Activated naive CD4-positive, alpha-beta T cell treated with anti-CD3 and anti-CD28 coated beads for 36 hours (primary cell): ENCODE data around the gene ACD. TPM values are rescaled to one million over a fixed set of nuclear protein-coding genes. Genes with fewer than 3 reads are reported as not detected.

Experiments
- CTCF ChIA-PET: fragments of 350-600 bp; sonication (Branson Sonifier 250); formaldehyde crosslinking; loops from one replicate; lab custom pipeline; 2021; ENCODE audit warnings: antibody characterized with exemption; lab: Charles Lee
- DNase-seq: peaks from one replicate; pipeline ENCODE4 v3.0.0-alpha.2; 2020
- H3K27ac Mint-ChIP-seq: one replicate; pipeline ENCODE4 v1.8.0; 2021; ENCODE audit warnings: mild to moderate bottlenecking, mixed read lengths
- H3K27me3 Mint-ChIP-seq: one replicate; pipeline ENCODE4 v1.8.0; 2021; ENCODE audit warnings: low read depth, mixed read lengths
- H3K36me3 Mint-ChIP-seq: one replicate; pipeline ENCODE4 v1.8.0; 2021; ENCODE audit warnings: low read depth, mixed read lengths
- H3K4me1 Mint-ChIP-seq: one replicate; pipeline ENCODE4 v1.8.0; 2021; ENCODE audit warnings: low read depth, mixed read lengths
- H3K4me3 Mint-ChIP-seq: one replicate; pipeline ENCODE4 v1.8.0; 2021; ENCODE audit warnings: mild to moderate bottlenecking, moderate library complexity, mixed read lengths
- H3K9me3 Mint-ChIP-seq: one replicate; pipeline ENCODE4 v1.8.0; 2021; ENCODE audit warnings: mixed read lengths
- intact Hi-C: fragments of 100-400 bp; cut with micrococcal nuclease; formaldehyde crosslinking; loops from one replicate; pipeline ENCODE4 v1.15.1; 2023
- total RNA-seq, 2 experiments: library from RNA; stranded (reverse); gene quantifications; one replicate each; pipeline ENCODE4 v1.2.3, GENCODE V29; 2021

Gene ACD
- total RNA-seq, 2 experiments from 2014 or later: 49.2 to 54.9 TPM

GRCh38 chr16:67632415-67633172, 27.5 kb downstream of the ACD start:
- H3K27me3 Mint-ChIP-seq: no peaks in the 10 kb centered on the region
- H3K4me3 Mint-ChIP-seq: no peak overlapping the region
- CTCF ChIA-PET: interaction anchor here (0.5 to 1.8 kb wide), 4 partner anchors 85 to 124 kb away, joined by 3 to 8 read pairs (median 4); no protein-coding TSS in a partner anchor
- no peak overlapping the region for H3K27ac Mint-ChIP-seq
- DNase-seq: no peak
- no peaks in the 10 kb centered on the region for H3K9me3 Mint-ChIP-seq
- no peaks in the 10 kb centered on the region for H3K4me1 Mint-ChIP-seq
- peaks cover 33% of the 10 kb centered on the region for H3K36me3 Mint-ChIP-seq
- intact Hi-C loops: no loop called here

DNA sequence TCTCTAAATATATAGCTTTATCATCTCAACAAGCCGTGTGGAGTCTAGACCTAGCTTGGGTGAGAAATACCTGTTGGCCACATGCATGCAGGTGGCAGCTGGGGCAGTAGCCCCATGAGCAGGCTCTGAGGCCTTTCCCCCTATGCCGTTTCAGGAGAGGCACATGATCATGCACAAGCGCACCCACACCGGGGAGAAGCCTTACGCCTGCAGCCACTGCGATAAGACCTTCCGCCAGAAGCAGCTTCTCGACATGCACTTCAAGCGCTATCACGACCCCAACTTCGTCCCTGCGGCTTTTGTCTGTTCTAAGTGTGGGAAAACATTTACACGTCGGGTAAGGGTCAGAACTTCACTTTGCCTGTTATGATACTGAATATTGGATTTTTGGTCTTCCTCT, 31.8 kb downstream of the ACD start:
- no peak for DNase-seq
- no peaks in the 10 kb centered on the region for H3K4me1 Mint-ChIP-seq
- no peak overlapping the region for H3K4me3 Mint-ChIP-seq
- H3K27me3 Mint-ChIP-seq: no peaks in the 10 kb centered on the region
- no peaks in the 10 kb centered on the region for H3K9me3 Mint-ChIP-seq
- H3K27ac Mint-ChIP-seq: no peak overlapping the region
- CTCF ChIA-PET: interaction anchor here (0.6 to 0.8 kb wide), 3 partner anchors 21 to 114 kb away, joined by 3 to 4 read pairs (median 3); no protein-coding TSS in a partner anchor
- H3K36me3 Mint-ChIP-seq: peaks cover 41% of the 10 kb centered on the region
- intact Hi-C loops: loop anchor here (5.0 kb wide), 1 partner anchor 41 kb away; no protein-coding TSS in a partner anchor

GRCh38 chr16:67613808-67614207, 46.3 kb downstream of the ACD start:
- Mint-ChIP-seq H3K27ac (no peak overlapping the region), H3K36me3 (peaks cover 21% of the 10 kb centered on the region), H3K9me3 (no peaks in the 10 kb centered on the region), H3K27me3 (no peaks in the 10 kb centered on the region), H3K4me1 (peaks cover 4% of the 10 kb centered on the region), H3K4me3 (no peak overlapping the region)
- DNase-seq: peak; percentile 29
- intact Hi-C loops: no loop called here
- CTCF ChIA-PET: interaction anchor here (0.6 to 1.6 kb wide), 7 partner anchors 8 to 1398 kb away, joined by 3 to 6 read pairs (median 3); partner anchors contain the start of genes CARMIL2 and CTCF

DNA sequence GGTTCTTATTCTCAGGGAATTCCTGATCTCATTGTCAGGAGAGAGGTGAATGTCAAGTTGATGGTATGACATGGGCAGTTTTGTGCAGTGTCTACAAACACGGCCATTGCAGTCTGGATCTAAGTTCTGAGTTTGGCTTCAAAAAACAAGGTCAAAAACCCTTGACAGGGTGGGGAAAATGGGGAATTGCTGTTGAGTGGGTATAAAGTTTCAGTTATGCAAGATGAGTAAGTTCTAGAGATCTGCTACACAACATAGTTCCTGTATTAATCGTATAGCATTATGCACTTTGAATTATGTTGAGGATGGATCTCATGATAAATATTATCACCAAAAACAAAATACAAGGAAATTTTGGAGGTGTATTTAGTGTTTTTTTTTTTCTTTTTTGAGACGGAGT, 51.7 kb downstream of the ACD start:
- Mint-ChIP-seq H3K36me3 (peaks cover 13% of the 10 kb centered on the region), H3K27me3 (no peaks in the 10 kb centered on the region), H3K27ac (peak overlapping the region; percentile 57), H3K9me3 (no peaks in the 10 kb centered on the region), H3K4me3 (no peak overlapping the region), H3K4me1 (peaks cover 17% of the 10 kb centered on the region)
- CTCF ChIA-PET: interaction anchor here (0.9 kb wide), 1 partner anchor 61 kb away, joined by 3 read pairs; no protein-coding TSS in a partner anchor
- no peak for DNase-seq
- intact Hi-C loops: no loop called here

Other genes with a start within 250 kb of the ACD start
- gene ZDHHC1, start 243.8 kb downstream of the ACD start, total RNA-seq: under 1 TPM; 0.12 to 0.32 TPM
- gene HSD11B2, start 229.1 kb downstream of the ACD start, total RNA-seq: 1 to 10 TPM in 1 of 2 experiments, under 1 TPM in 1; 0.86 to 1.1 TPM
- gene ATP6V0D1, start 179.1 kb downstream of the ACD start, total RNA-seq: 10 to 100 TPM; 11.9 to 15.3 TPM
- not detected for gene AGRP, start 176.7 kb downstream of the ACD start, total RNA-seq
- gene RIPOR1, start 131.4 kb downstream of the ACD start, total RNA-seq: 10 to 100 TPM; 34.2 to 41.9 TPM
- gene CTCF, start 97.7 kb downstream of the ACD start, total RNA-seq: 10 to 100 TPM; 51.2 to 52.3 TPM
- gene CARMIL2, start 15.1 kb downstream of the ACD start, total RNA-seq: 100 to 1,000 TPM; 123 to 130 TPM
- gene PARD6A, start 700 bp upstream of the ACD start, total RNA-seq: 1 to 10 TPM; 7.3 to 8.4 TPM
- 1 to 10 TPM; 6.7 to 7.3 TPM for gene ENKD1, start 6.5 kb upstream of the ACD start, total RNA-seq
- gene C16orf86, start 6.6 kb upstream of the ACD start, total RNA-seq: 1 to 10 TPM; 3.2 to 3.6 TPM
- 1 to 10 TPM; 7.3 to 8.2 TPM for gene GFOD2, start 59.1 kb upstream of the ACD start, total RNA-seq
- gene RANBP10, start 146.3 kb upstream of the ACD start, total RNA-seq: 10 to 100 TPM; 12.4 to 16.1 TPM
- gene TSNAXIP1, start 146.6 kb upstream of the ACD start, total RNA-seq: under 1 TPM; 0.35 to 0.50 TPM
- gene THAP11, start 182.1 kb upstream of the ACD start, total RNA-seq: 10 to 100 TPM; 19.9 to 20.6 TPM
- 100 to 1,000 TPM; 165 to 171 TPM for gene NUTF2, start 186.7 kb upstream of the ACD start, total RNA-seq
- 10 to 100 TPM; 43.7 to 45.8 TPM for gene CENPT, start 187.4 kb upstream of the ACD start, total RNA-seq
- 10 to 100 TPM; 72.2 to 78.7 TPM for gene EDC4, start 212.8 kb upstream of the ACD start, total RNA-seq
- gene NRN1L, start 224.6 kb upstream of the ACD start, total RNA-seq: not detected
- gene PSKH1, start 233.0 kb upstream of the ACD start, total RNA-seq: 1 to 10 TPM; 7.1 to 8.0 TPM